Astrocyte (in vitro differentiated cells and primary cell): ENCODE data around the gene RNF212. TPM values are rescaled to one million over a fixed set of nuclear protein-coding genes. Genes with fewer than 3 reads are reported as not detected.

Experiments
- DNase-seq: peaks from one replicate; pipeline ENCODE4 v3.0.0-alpha.2; 2010; ENCODE audit warnings: low read depth
- FAIRE-seq: peaks from 2 replicates; lab custom pipeline; 2011; peaks lifted over from hg19 to GRCh38; lab: Jason Lieb, UNC
- H2AFZ ChIP-seq: 2 replicates; pipeline ENCODE4 v1.6.0; 2012; ENCODE audit warnings: low read depth, low read length, inconsistent platforms
- H3K27ac ChIP-seq: 2 replicates; pipeline ENCODE4 v1.5.1; 2011; ENCODE audit warnings: low read depth, low read length, inconsistent platforms
- H3K27me3 ChIP-seq: 2 replicates; pipeline ENCODE4 v1.6.0; 2011; ENCODE audit warnings: low read length, inconsistent platforms; ENCODE audit not compliant: insufficient read depth
- H3K36me3 ChIP-seq: 2 replicates; pipeline ENCODE4 v1.5.1; 2011; ENCODE audit warnings: low read length, inconsistent platforms; ENCODE audit not compliant: insufficient read depth
- H3K4me1 ChIP-seq: 2 replicates; pipeline ENCODE4 v1.5.1; 2011; ENCODE audit warnings: low read length, inconsistent platforms; ENCODE audit not compliant: insufficient read depth
- H3K4me2 ChIP-seq: 2 replicates; pipeline ENCODE4 v1.6.0; 2012; ENCODE audit warnings: low read length, inconsistent platforms
- H3K4me3 ChIP-seq: 2 replicates; pipeline ENCODE4 v1.5.1; 2011; ENCODE audit warnings: low read depth, mild to moderate bottlenecking, low read length, inconsistent platforms; ENCODE audit not compliant: insufficient read depth
- H3K79me2 ChIP-seq: 2 replicates; pipeline ENCODE4 v1.6.0; 2012; ENCODE audit warnings: mild to moderate bottlenecking, low read length, inconsistent platforms; ENCODE audit not compliant: insufficient read depth
- H3K9ac ChIP-seq: 2 replicates; pipeline ENCODE4 v1.6.0; 2012; ENCODE audit warnings: mild to moderate bottlenecking, low read length, inconsistent platforms
- H3K9me3 ChIP-seq: 2 replicates; pipeline ENCODE4 v1.5.1; 2012; ENCODE audit warnings: low read depth, mild to moderate bottlenecking, low read length, inconsistent platforms; ENCODE audit not compliant: insufficient read depth
- H4K20me1 ChIP-seq: 2 replicates; pipeline ENCODE4 v1.6.0; 2012; ENCODE audit warnings: low read length, inconsistent platforms; ENCODE audit not compliant: insufficient read depth
- H3K27ac Mint-ChIP-seq: one replicate; pipeline ENCODE4 v1.8.0; 2021; ENCODE audit warnings: mild to moderate bottlenecking, mixed read lengths; ENCODE audit not compliant: unreplicated experiment
- H3K27me3 Mint-ChIP-seq: one replicate; pipeline ENCODE4 v1.8.0; 2021; ENCODE audit warnings: low read depth, mixed read lengths; ENCODE audit not compliant: unreplicated experiment
- H3K36me3 Mint-ChIP-seq: one replicate; pipeline ENCODE4 v1.8.0; 2021; ENCODE audit warnings: low read depth, mixed read lengths; ENCODE audit not compliant: unreplicated experiment
- H3K4me1 Mint-ChIP-seq: one replicate; pipeline ENCODE4 v1.8.0; 2021; ENCODE audit warnings: low read depth, mixed read lengths; ENCODE audit not compliant: unreplicated experiment
- H3K4me3 Mint-ChIP-seq: one replicate; pipeline ENCODE4 v1.8.0; 2021; ENCODE audit warnings: mild to moderate bottlenecking, moderate library complexity, mixed read lengths; ENCODE audit not compliant: unreplicated experiment
- H3K9me3 Mint-ChIP-seq: one replicate; pipeline ENCODE4 v1.8.0; 2021; ENCODE audit warnings: mild to moderate bottlenecking, mixed read lengths; ENCODE audit not compliant: unreplicated experiment
- EZH2 ChIP-seq: IDR thresholded peaks from 2 replicates; pipeline ENCODE4 v1.6.1; 2012; ENCODE audit warnings: mild to moderate bottlenecking, low read length, inconsistent platforms; ENCODE audit not compliant: insufficient read depth
- total RNA-seq: library from RNA; stranded (reverse); gene quantifications from 2 replicates; pipeline ENCODE4 v1.2.1, GENCODE V29; 2021
- TF ChIP-seq, protein P1 (sequence below): IDR thresholded peaks from 2 replicates; pipeline ENCODE4 v1.5.1; 2011; ENCODE audit warnings: low read depth, mild to moderate bottlenecking, inconsistent platforms, low read length, moderate library complexity; ENCODE audit not compliant: insufficient read depth

The RNF212 gene
- total RNA-seq, 1 donor from 2014 or later, result 2.2 TPM

DNA sequence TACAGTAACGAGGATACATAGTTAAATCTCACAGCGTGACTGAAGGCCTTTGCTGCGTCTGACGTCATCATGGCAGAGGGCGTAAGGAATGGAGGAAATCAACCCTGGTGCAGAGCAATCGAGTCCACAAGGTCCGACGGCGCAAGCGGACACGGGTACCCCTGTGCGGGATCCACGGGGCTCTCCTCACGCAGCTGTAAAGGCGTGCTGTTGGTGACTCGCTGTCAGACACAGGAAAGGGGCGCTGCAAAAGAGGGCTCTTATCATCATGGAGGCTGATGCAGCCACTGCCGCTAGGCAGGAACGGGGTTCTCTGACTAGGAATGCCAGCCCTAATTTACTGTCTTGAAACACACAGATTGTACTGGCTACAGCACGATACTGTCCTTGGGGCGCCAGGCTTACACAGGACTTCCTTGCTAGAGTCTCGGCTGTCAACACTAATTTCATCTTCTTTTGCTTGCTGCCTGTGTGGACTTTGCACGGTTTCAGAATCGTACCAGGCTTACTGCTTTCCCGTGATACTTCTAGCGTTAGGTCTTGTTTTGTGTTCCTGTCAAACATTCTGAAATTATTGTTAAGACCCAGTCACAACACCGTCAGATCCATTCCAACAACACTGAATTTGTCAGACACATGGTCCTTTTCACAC is 13.6 kb downstream of the RNF212 start:
- Histone ChIP-seq H3K9ac (no peak overlapping the region), H3K4me1 (no peaks in the 10 kb centered on the region), H2AFZ (no peak overlapping the region), H4K20me1 (no peaks in the 10 kb centered on the region), H3K79me2 (no peaks in the 10 kb centered on the region), H3K4me2 (no peak overlapping the region), H3K9me3 (no peaks in the 10 kb centered on the region), H3K4me3 (no peak overlapping the region), H3K27me3 (no peaks in the 10 kb centered on the region), H3K27ac (no peak overlapping the region), H3K36me3 (no peaks in the 10 kb centered on the region)
- FAIRE-seq (no peak), DNase-seq (no peak)
- Mint-ChIP-seq H3K27me3 (peaks cover 11% of the 10 kb centered on the region), H3K36me3 (peaks cover 2% of the 10 kb centered on the region), H3K4me3 (no peak overlapping the region), H3K9me3 (no peaks in the 10 kb centered on the region), H3K4me1 (no peaks in the 10 kb centered on the region), H3K27ac (no peak overlapping the region)
- TF ChIP-seq, protein P1, sequence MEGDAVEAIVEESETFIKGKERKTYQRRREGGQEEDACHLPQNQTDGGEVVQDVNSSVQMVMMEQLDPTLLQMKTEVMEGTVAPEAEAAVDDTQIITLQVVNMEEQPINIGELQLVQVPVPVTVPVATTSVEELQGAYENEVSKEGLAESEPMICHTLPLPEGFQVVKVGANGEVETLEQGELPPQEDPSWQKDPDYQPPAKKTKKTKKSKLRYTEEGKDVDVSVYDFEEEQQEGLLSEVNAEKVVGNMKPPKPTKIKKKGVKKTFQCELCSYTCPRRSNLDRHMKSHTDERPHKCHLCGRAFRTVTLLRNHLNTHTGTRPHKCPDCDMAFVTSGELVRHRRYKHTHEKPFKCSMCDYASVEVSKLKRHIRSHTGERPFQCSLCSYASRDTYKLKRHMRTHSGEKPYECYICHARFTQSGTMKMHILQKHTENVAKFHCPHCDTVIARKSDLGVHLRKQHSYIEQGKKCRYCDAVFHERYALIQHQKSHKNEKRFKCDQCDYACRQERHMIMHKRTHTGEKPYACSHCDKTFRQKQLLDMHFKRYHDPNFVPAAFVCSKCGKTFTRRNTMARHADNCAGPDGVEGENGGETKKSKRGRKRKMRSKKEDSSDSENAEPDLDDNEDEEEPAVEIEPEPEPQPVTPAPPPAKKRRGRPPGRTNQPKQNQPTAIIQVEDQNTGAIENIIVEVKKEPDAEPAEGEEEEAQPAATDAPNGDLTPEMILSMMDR, result no peak
- no peak for TF ChIP-seq EZH2

DNA sequence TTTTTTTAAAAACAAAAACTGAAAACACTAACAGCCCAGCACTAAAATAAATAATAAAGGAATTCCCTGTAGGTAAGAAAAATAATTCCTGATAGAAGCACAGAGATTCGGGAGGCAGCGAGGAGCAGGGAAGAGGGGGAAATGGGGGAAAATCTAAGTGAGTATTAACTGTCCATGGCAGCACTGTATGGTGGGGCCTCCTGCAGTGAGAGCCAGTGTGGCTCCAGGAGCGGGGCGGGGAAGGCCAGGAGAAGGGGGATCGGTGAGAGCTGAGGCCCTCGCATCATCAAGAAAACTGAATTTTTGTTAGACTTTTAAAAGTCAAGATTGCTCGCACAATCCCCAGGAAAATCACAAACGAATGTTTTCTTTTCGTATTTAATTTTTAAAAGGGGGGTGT is 14.1 kb downstream of the RNF212 start:
- Histone ChIP-seq H4K20me1 (no peaks in the 10 kb centered on the region), H3K9me3 (no peaks in the 10 kb centered on the region), H3K9ac (no peak overlapping the region), H3K27me3 (no peaks in the 10 kb centered on the region), H2AFZ (no peak overlapping the region), H3K4me3 (no peak overlapping the region), H3K27ac (no peak overlapping the region), H3K4me1 (no peaks in the 10 kb centered on the region), H3K36me3 (no peaks in the 10 kb centered on the region), H3K79me2 (no peaks in the 10 kb centered on the region), H3K4me2 (no peak overlapping the region)
- H3K27ac Mint-ChIP-seq, result no peak overlapping the region
- DNase-seq, result no peak
- no peaks in the 10 kb centered on the region for H3K9me3 Mint-ChIP-seq
- H3K4me3 Mint-ChIP-seq, result no peak overlapping the region
- no peak for TF ChIP-seq EZH2
- TF ChIP-seq, protein P1, result no peak
- peaks cover 4% of the 10 kb centered on the region for H3K36me3 Mint-ChIP-seq
- FAIRE-seq, result no peak
- H3K27me3 Mint-ChIP-seq, result peaks cover 11% of the 10 kb centered on the region
- no peaks in the 10 kb centered on the region for H3K4me1 Mint-ChIP-seq

DNA sequence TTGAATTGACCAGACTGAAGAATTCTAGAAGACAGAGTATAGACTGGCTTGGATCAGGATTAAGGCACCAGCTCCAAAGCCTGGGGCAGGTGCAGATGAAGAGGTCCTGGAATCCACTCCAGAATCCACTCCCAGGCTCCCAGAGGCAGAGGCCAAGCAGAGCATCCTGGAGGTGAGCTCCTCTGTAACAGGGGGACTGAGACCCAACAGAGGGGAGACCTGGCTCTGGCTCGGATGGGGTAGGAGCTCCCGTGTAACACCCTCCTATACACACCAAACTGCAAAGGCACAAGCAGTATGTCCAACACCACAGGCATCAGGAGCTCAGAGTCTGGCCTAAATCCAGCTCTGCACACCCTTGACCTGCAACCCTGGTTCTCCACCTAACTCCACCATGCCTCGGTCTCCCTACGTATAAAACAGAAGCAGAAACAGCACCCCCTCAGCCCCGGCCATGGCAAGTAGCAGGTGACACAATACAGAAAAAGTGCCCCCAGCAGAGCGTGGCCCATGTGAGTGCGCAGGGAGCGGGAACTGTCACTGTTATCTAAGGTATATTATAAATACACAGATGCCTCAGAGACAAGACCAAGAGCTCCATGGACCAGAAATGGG is 14.9 kb downstream of the RNF212 start:
- no peaks in the 10 kb centered on the region for H4K20me1 ChIP-seq
- no peak overlapping the region for H3K9ac ChIP-seq
- no peak overlapping the region for H3K4me3 ChIP-seq
- H3K9me3 ChIP-seq, result no peaks in the 10 kb centered on the region
- H3K4me2 ChIP-seq, result no peak overlapping the region
- Mint-ChIP-seq H3K4me3 (no peak overlapping the region), H3K27ac (no peak overlapping the region), H3K4me1 (no peaks in the 10 kb centered on the region), H3K36me3 (peaks cover 4% of the 10 kb centered on the region), H3K9me3 (no peaks in the 10 kb centered on the region), H3K27me3 (peaks cover 19% of the 10 kb centered on the region)
- H3K27ac ChIP-seq, result no peak overlapping the region
- FAIRE-seq (no peak), DNase-seq (no peak)
- no peak for TF ChIP-seq EZH2
- TF ChIP-seq, protein P1, result no peak
- no peak overlapping the region for H2AFZ ChIP-seq
- no peaks in the 10 kb centered on the region for H3K4me1 ChIP-seq
- no peaks in the 10 kb centered on the region for H3K79me2 ChIP-seq
- H3K27me3 ChIP-seq, result no peaks in the 10 kb centered on the region
- H3K36me3 ChIP-seq, result no peaks in the 10 kb centered on the region
